Left kidney (tissue), 8 donors: ENCODE data around the gene CEP57L1. TPM values are rescaled to one million over a fixed set of nuclear protein-coding genes. Genes with fewer than 3 reads are reported as not detected.

Source experiments
- DNase-seq: peaks from one replicate; pipeline ENCODE4 v3.0.0-alpha.2; 2013
- long read RNA-seq, 8 donors: transcript quantifications; one replicate each; lab custom pipeline, GENCODE V29; 2026
- polyA plus RNA-seq: library from polyadenylated mRNA; unstranded; fragments of 120-200 nt; gene quantifications from one replicate; pipeline ENCODE4 v1.2.1, GENCODE V29; 2013; ENCODE audit not compliant: insufficient read length

The CEP57L1 gene
- polyA plus RNA-seq, result 33.6 TPM
- long read RNA-seq, donor 1, partial matches to known transcripts, result 0 of 1 reads
- long read RNA-seq, donor 1, other reads (novel, unspliced or antisense), result 0 of 1 reads
- long read RNA-seq, donor 2, partial matches to known transcripts, result 0 of 2 reads
- long read RNA-seq, donor 2, other reads (novel, unspliced or antisense), result 0 of 2 reads
- long read RNA-seq, donor 3, result 0 reads
- long read RNA-seq, donor 4, result 0 reads
- long read RNA-seq, donor 5, partial matches to known transcripts, result 0 of 1 reads
- long read RNA-seq, donor 5, other reads (novel, unspliced or antisense), result 0 of 1 reads
- long read RNA-seq, donor 6, result 0 reads
- long read RNA-seq, donor 7, partial matches to known transcripts, result 0 of 1 reads
- long read RNA-seq, donor 7, other reads (novel, unspliced or antisense), result 0 of 1 reads
- long read RNA-seq, donor 8, partial matches to known transcripts, result 0 of 1 reads
- long read RNA-seq, donor 8, other reads (novel, unspliced or antisense), result 0 of 1 reads

GRCh38 chr6:109095036-109095834, at the start of gene CEP57L1:
Gene CEP57L1, plus strand, starts transcription at chr6:109095507. Its CDS starts 49,715 bp downstream, at chr6:109145222.
- DNase-seq, result peak; percentile 97

DNA sequence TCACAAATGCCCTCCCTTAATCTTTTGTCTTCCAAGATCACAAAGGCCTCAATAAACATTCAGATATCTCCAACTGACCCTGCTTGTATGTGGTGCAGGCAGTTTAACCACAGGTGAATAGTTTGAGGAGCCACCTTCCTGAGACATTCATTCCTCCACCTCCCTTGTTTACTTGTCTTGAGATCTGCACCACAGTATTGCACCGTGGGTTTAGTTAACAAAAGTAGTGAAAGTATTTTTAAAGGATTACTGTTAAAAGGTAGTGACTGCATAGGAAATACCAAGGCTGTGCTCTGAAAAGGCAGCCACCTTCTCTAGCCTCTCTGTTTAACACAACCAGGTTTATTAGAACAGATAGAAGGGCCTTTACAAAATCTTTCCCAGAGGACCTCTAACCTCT, 47.1 kb upstream of the CEP57L1 start:
- DNase-seq, result no peak

- DNase-seq, result no peak
These were observed 46.5 kb upstream of the CEP57L1 start for GRCh38 chr6:109048670-109049415.

DNA sequence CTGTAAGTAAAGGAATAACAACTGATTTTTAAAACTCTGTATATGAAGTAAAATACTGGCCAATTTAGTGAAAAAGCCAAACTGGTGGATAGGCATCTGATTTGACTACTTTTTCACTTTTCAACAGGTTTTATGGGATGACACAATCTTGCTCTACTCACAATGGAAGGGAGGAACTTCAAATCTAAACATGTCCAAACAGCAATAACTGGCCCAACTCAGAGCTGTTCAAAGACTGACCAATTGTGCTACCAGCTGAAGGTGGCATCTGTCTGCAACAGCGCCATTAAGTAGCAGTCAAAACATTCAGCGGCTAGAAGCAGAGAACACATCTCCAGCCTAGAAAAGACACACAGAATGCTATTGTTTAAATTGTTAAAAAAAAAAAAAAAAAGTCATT, 45.3 kb upstream of the CEP57L1 start:
- DNase-seq, result no peak

DNA sequence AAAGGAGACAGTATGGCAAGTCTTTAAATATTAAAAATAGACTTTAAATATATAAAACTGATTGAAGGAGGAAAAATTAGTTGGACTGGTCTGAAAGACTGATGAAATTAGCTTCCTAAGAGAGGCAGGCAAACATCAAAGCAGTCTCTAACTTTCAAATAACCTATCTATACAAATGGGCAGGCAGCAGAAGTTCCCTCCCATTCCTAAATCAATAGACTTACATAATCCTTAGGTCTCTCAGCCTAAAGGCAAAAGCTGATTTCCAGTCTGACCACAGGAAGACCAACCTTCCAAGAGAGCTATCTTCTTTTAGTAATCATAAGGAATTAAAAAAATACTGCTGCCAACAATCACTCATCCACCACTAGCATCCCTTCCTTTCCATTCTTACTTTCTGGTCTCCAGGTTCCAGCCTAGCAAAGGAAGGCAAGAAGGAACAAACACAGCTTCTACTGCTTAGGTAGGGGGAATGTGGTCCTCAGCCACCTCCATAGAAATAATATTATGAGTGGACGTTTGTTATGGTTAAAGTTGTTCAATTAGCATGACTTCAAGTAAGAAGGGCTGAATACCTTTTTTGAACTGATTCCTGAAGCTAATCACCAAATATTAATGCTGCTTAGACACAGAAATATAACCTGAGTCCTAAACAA, 44.7 kb upstream of the CEP57L1 start:
- DNase-seq, result no peak

GRCh38 chr6:109051301-109052017, 43.8 kb upstream of the CEP57L1 start:
- DNase-seq, result no peak

DNA sequence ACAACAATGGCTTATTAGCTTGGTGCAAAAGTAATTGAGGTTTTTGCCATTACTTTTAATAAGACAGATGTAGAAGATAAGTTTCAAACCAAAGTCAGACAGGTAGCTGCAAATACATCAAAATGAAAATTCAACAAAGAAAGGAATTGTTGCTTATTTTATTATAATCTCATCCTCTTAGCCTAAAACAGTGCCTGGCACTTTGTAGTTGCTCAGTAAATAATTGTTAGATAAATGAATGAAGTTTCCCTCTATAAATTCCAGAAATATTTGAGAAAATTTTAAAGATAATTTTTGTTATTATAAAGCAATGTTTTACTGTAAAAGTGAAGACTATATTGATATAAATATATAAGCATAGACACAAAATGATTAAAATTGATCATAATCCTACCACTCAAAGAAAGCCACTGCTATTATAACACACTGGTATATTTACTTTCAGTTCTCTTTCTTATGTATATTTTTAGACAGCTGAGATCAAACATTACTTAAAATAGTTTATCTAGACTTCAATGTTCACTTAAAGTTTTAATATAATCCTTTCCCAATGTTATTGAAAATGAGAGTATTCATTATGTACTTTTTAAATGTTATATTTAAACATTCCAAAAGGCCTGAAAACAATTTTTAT, 43.2 kb upstream of the CEP57L1 start:
- DNase-seq, result no peak

GRCh38 chr6:109052852-109053251, 42.5 kb upstream of the CEP57L1 start:
- DNase-seq, result no peak

DNA sequence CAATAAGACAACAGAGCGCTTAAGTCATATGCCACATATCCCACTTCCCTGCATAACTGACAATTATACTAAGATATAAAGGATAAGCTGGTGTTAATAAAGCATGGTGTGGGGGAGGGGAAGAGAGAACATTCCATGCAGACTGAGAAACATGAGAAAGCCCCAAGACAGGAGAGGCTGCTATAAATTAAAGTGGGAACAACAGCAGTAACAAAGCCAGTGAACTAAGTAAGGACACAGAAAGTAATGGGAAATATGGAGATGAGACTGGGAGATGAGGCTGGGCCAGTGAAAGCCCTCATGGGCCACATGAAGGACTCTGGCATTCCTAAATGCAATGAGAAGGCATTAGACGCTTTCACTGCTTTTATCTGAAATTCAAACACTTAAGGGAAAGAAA, 42.0 kb upstream of the CEP57L1 start:
- peak; percentile 74 for DNase-seq

DNA sequence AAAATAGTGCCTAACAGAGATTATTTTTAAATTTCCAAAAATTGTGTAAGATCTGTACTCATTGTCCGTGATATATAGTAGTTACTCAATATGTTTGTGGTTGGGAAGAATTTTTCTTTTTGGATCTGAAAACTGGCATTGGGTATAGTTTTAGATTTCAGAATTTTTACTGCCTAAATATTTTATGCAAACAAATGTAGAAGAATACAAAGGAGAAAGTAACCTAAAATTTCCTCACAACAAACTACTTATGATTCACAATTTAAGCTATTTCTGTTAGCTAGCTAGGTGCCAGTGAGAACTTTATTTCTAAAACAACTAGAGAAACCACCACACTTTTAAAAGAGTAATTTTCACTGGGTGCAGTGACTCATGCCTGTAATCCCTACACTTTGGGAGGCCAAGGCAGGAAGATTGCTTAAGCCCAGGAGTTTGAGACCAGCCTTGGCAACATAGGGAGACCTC, 39.5 kb upstream of the CEP57L1 start:
- no peak for DNase-seq

- no peak for DNase-seq
These were observed 38.6 kb upstream of the CEP57L1 start for GRCh38 chr6:109056661-109057060.

- no peak for DNase-seq
These were observed 36.7 kb upstream of the CEP57L1 start for GRCh38 chr6:109058620-109059019.

GRCh38 chr6:109059153-109059552, 36.2 kb upstream of the CEP57L1 start:
- no peak for DNase-seq

DNA sequence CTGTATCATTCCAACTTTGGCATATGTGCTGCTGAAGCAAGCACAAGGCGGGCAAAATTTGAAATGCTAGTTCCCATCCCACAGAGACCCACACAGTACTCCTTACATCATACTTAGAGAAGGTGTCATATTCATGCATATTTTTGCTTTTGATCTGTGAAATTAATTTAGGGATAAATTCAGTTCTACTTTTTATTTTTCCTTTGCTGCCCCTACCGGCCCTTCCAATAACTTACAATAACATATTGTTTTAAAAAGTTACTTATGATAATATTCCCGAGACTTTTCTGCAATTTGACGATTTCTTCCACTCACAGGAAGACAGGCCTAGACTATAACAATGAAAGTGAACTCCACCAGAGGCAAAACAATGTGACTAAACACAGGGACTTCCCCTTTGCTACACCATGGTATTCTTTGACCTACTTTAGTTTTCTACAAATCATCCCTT, 35.7 kb upstream of the CEP57L1 start:
- no peak for DNase-seq

- DNase-seq, result no peak
These were observed 34.7 kb upstream of the CEP57L1 start for GRCh38 chr6:109060571-109060970.

GRCh38 chr6:109062216-109062615, 33.1 kb upstream of the CEP57L1 start:
- DNase-seq, result no peak

- DNase-seq, result no peak
These were observed 32.4 kb upstream of the CEP57L1 start for GRCh38 chr6:109062767-109063352.

DNA sequence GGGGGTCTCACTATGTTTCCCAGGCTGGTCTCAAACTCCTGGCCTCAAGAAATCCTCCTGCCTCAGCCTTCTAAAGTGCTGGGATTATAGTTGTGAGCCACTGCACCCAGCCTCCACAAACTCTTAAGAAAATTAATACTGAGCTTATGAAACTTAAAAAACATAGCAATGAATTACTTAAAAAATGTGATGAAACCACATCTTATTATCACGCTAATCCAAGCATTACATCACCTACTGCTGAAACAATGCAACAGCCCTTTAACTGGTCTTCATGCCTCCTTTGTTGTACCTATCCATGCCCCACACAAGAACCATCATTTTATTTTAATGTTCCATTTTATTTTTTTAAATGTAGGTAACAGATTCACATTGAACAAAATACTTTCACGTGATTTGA, 25.6 kb upstream of the CEP57L1 start:
- DNase-seq, result no peak

GRCh38 chr6:109071125-109071917, 24.0 kb upstream of the CEP57L1 start:
- no peak for DNase-seq
